Keratinocyte (primary cell): ENCODE measurements around the gene SORBS1. TPM values are rescaled to one million over a fixed set of nuclear protein-coding genes. Genes with fewer than 3 reads are reported as not detected.

Source experiments
- DNase-seq: peaks from one replicate; pipeline ENCODE4 v3.0.0-alpha.2; 2011; ENCODE audit warnings: low read depth, missing footprints, low spot score
- FAIRE-seq: peaks from 2 replicates; lab custom pipeline; 2011; peaks lifted over from hg19 to GRCh38; lab: Jason Lieb, UNC
- H2AFZ ChIP-seq: 2 replicates; pipeline ENCODE4 v1.6.0; 2012; ENCODE audit warnings: low read length, control low read depth, inconsistent platforms; ENCODE audit not compliant: control insufficient read depth
- H3K27ac ChIP-seq: 2 replicates; pipeline ENCODE4 v1.5.1; 2011; ENCODE audit warnings: low read length; ENCODE audit not compliant: control insufficient read depth, insufficient read depth
- H3K27me3 ChIP-seq: 3 replicates; pipeline ENCODE4 v1.6.0; 2011; ENCODE audit warnings: low read length; ENCODE audit not compliant: control insufficient read depth, insufficient read depth; ENCODE audit errors: extremely low read depth
- H3K36me3 ChIP-seq, 2 experiments: 2 replicates in 1 of 2; 3 replicates in 1 of 2; pipeline ENCODE4 v1.5.1; 2011; ENCODE audit warnings: low read length in 2 of 2, mild to moderate bottlenecking in 1 of 2; ENCODE audit not compliant: control insufficient read depth in 2 of 2, insufficient read depth in 2 of 2; ENCODE audit errors: extremely low read depth in 1 of 2
- H3K4me1 ChIP-seq: 3 replicates; pipeline ENCODE4 v1.5.1; 2011; ENCODE audit warnings: low read length; ENCODE audit not compliant: control insufficient read depth, insufficient read depth; ENCODE audit errors: extremely low read depth
- H3K4me2 ChIP-seq: 3 replicates; pipeline ENCODE4 v1.6.0; 2011; ENCODE audit warnings: low read depth, low read length; ENCODE audit not compliant: control insufficient read depth, insufficient read depth; ENCODE audit errors: extremely low read depth
- H3K4me3 ChIP-seq, 3 experiments: fragments of 200-600 bp in 1 of 3; sonication (generic) in 1 of 3; 2 replicates in 2 of 3; 3 replicates in 1 of 3; pipeline ENCODE4 v1.5.1; 2011 to 2016; ENCODE audit warnings: low read length in 3 of 3, mild to moderate bottlenecking in 3 of 3, control low read depth in 2 of 3, inconsistent platforms in 1 of 3, low read depth in 1 of 3, mixed read lengths in 1 of 3, mixed run types in 1 of 3, moderate library complexity in 1 of 3; ENCODE audit not compliant: control insufficient read depth in 2 of 3, insufficient read depth in 2 of 3; ENCODE audit errors: extremely low read depth in 1 of 3
- H3K79me2 ChIP-seq: 2 replicates; pipeline ENCODE4 v1.6.0; 2012; ENCODE audit warnings: low read length; ENCODE audit not compliant: control insufficient read depth, insufficient read depth
- H3K9ac ChIP-seq: 3 replicates; pipeline ENCODE4 v1.6.0; 2011; ENCODE audit warnings: low read length; ENCODE audit not compliant: control insufficient read depth, insufficient read depth; ENCODE audit errors: extremely low read depth
- H3K9me1 ChIP-seq: 3 replicates; pipeline ENCODE4 v1.6.0; 2011; ENCODE audit warnings: low read length; ENCODE audit not compliant: control insufficient read depth, insufficient read depth; ENCODE audit errors: extremely low read depth
- H3K9me3 ChIP-seq: 2 replicates; pipeline ENCODE4 v1.5.1; 2012; ENCODE audit warnings: low read depth, low read length; ENCODE audit not compliant: control insufficient read depth
- H4K20me1 ChIP-seq: 3 replicates; pipeline ENCODE4 v1.6.0; 2011; ENCODE audit warnings: low read length; ENCODE audit not compliant: control insufficient read depth, insufficient read depth; ENCODE audit errors: extremely low read depth
- CTCF ChIP-seq, 3 experiments: IDR thresholded peaks in 1 of 3; conservative IDR thresholded peaks in 1 of 3; optimal IDR thresholded peaks in 1 of 3; 2 replicates in 2 of 3; 3 replicates in 1 of 3; pipeline versions ENCODE3 to v1.5.1; 2011; ENCODE audit warnings: low read length in 3 of 3, mild to moderate bottlenecking in 3 of 3, moderate library complexity in 2 of 3, control low read depth in 1 of 3, inconsistent platforms in 1 of 3; ENCODE audit not compliant: insufficient read depth in 2 of 3; ENCODE audit errors: extremely low read depth in 1 of 3
- EZH2 ChIP-seq: IDR thresholded peaks from one replicate; pipeline ENCODE4 v1.6.1; 2012; ENCODE audit warnings: inconsistent platforms, mild to moderate bottlenecking, low read length, moderate library complexity
- dilution Hi-C: fragments of 300-500 bp; cut with MboI; formaldehyde crosslinking; loops from one replicate; pipeline ENCODE4 v1.7.0; 2020; ENCODE audit warnings: low sequenced_read_pairs; ENCODE audit not compliant: extremely low pct_ligation_motif_present
- polyA plus RNA-seq, 5 experiments: library from polyadenylated mRNA; depleted of rRNA in 3 of 5; stranded (reverse) in 3 of 5; stranded (forward) in 1 of 5; unstranded in 1 of 5; fragments of >200 nt; gene quantifications; 1 replicate in 1 of 5; 2 replicates in 3 of 5; 3 replicates in 1 of 5; pipeline versions ENCODE4 v1.2.1 to v1.2.3, GENCODE V29; 2011 to 2012; ENCODE audit warnings: missing spikeins in 2 of 5, low read depth in 1 of 5, low replicate concordance in 1 of 5

The SORBS1 gene
- polyA plus RNA-seq, 1 donor (not counting 4 experiments of a cell fraction or from before 2014, with no cell fraction given), result 0.42 TPM

GRCh38 chr10:95289921-95290421 is 271.2 kb downstream of the SORBS1 start:
- DNase-seq, result no peak
- H3K4me3 ChIP-seq, result peak overlapping the region; percentile 70 to 97 (median 74)
- H3K4me2 ChIP-seq, result peak overlapping the region; percentile 99
- no peaks in the 10 kb centered on the region for H3K9me3 ChIP-seq
- dilution Hi-C loops, result no loop called here
- no peaks in the 10 kb centered on the region for H3K27me3 ChIP-seq
- peak overlapping the region; percentile 84 for H3K27ac ChIP-seq
- H3K9me1 ChIP-seq, result peaks cover 4% of the 10 kb centered on the region
- H3K79me2 ChIP-seq, result peaks cover 58% of the 10 kb centered on the region
- peaks cover 12% of the 10 kb centered on the region for H4K20me1 ChIP-seq
- FAIRE-seq, result no peak
- H3K4me1 ChIP-seq, result peaks cover 38% of the 10 kb centered on the region
- H3K36me3 ChIP-seq, result peaks cover 5 to 6% of the 10 kb centered on the region in 2 experiments
- H3K9ac ChIP-seq, result peak overlapping the region; percentile 85
- no peak for TF ChIP-seq EZH2
- TF ChIP-seq CTCF (optimal IDR thresholded peaks at IDR 0.05 in 1 of 3, IDR thresholded peaks at IDR 0.05 in 1 of 3, conservative IDR thresholded peaks at IDR 0.05 in 1 of 3; ENCODE audit: extremely low read depth in 1 of 3, insufficient read depth in 2 of 3, low read length in 3 of 3), result no peak
- no peak overlapping the region for H2AFZ ChIP-seq

GRCh38 chr10:95289003-95289920 is 271.9 kb downstream of the SORBS1 start:
- Histone ChIP-seq H3K4me2 (peak overlapping the region; percentile 99), H3K27ac (peak overlapping the region; percentile 84), H3K9me1 (peaks cover 4% of the 10 kb centered on the region), H3K27me3 (no peaks in the 10 kb centered on the region), H4K20me1 (peaks cover 16% of the 10 kb centered on the region), H3K9me3 (no peaks in the 10 kb centered on the region), H3K4me3 (peak overlapping the region; percentile 70 to 97 (median 74)), H3K36me3 (peaks cover 5 to 10% of the 10 kb centered on the region in 2 experiments), H3K9ac (peak overlapping the region; percentile 85), H2AFZ (no peak overlapping the region), H3K4me1 (peaks cover 35% of the 10 kb centered on the region), H3K79me2 (peaks cover 65% of the 10 kb centered on the region)
- FAIRE-seq (peak; percentile 34), DNase-seq (no peak)
- dilution Hi-C loops, result no loop called here
- TF ChIP-seq CTCF (optimal IDR thresholded peaks at IDR 0.05 in 1 of 3, IDR thresholded peaks at IDR 0.05 in 1 of 3, conservative IDR thresholded peaks at IDR 0.05 in 1 of 3; ENCODE audit: extremely low read depth in 1 of 3, insufficient read depth in 2 of 3, low read length in 3 of 3) (peak; percentile 18 to 44 (median 31)), EZH2 (no peak)
